RWPE2 (cell line): Measurements from ENCODE around the gene PPAT.

Experiments used
- ATAC-seq: fragments of 200-7000 bp; cut with Tn5 transposase; 3 replicates; pipeline ENCODE4 v1.9.1; 2021; ENCODE audit warnings: low read depth
- DNase-seq: peaks from one replicate; pipeline ENCODE4 v3.0.0-alpha.2; 2020; ENCODE audit warnings: low spot score
- H3K27ac ChIP-seq: fragments of 450-650 bp; 2 replicates; pipeline ENCODE4 v1.5.1; 2017; ENCODE audit warnings: mild to moderate bottlenecking; ENCODE audit not compliant: poor library complexity, severe bottlenecking
- H3K27me3 ChIP-seq: fragments of 250-450 bp; sonication (Bioruptor Pico); 2 replicates; pipeline ENCODE4 v1.5.1; 2021; ENCODE audit warnings: mild to moderate bottlenecking, moderate library complexity; ENCODE audit not compliant: insufficient read depth, poor library complexity, severe bottlenecking
- H3K36me3 ChIP-seq: fragments of 250-450 bp; sonication (Bioruptor Pico); 2 replicates; pipeline ENCODE4 v1.5.1; 2020; ENCODE audit warnings: low read depth, mild to moderate bottlenecking, moderate library complexity
- H3K4me1 ChIP-seq: fragments of 250-450 bp; sonication (Bioruptor Pico); 2 replicates; pipeline ENCODE4 v1.5.1; 2021; ENCODE audit warnings: mild to moderate bottlenecking, moderate library complexity; ENCODE audit not compliant: insufficient read depth, poor library complexity, severe bottlenecking
- H3K4me3 ChIP-seq: fragments of 250-450 bp; sonication (Bioruptor Pico); 2 replicates; pipeline ENCODE4 v1.5.1; 2021; ENCODE audit warnings: mild to moderate bottlenecking, moderate library complexity; ENCODE audit not compliant: severe bottlenecking
- H3K9me3 ChIP-seq: fragments of 250-450 bp; sonication (Bioruptor Pico); 2 replicates; pipeline ENCODE4 v1.5.1; 2021; ENCODE audit warnings: mild to moderate bottlenecking, moderate library complexity; ENCODE audit not compliant: severe bottlenecking
- CTCF ChIP-seq: fragments of 450-650 bp; IDR thresholded peaks from one replicate; pipeline ENCODE4 v1.5.1; 2017; ENCODE audit warnings: mild to moderate bottlenecking, moderate library complexity; ENCODE audit not compliant: poor library complexity, severe bottlenecking

Gene PPAT

DNA sequence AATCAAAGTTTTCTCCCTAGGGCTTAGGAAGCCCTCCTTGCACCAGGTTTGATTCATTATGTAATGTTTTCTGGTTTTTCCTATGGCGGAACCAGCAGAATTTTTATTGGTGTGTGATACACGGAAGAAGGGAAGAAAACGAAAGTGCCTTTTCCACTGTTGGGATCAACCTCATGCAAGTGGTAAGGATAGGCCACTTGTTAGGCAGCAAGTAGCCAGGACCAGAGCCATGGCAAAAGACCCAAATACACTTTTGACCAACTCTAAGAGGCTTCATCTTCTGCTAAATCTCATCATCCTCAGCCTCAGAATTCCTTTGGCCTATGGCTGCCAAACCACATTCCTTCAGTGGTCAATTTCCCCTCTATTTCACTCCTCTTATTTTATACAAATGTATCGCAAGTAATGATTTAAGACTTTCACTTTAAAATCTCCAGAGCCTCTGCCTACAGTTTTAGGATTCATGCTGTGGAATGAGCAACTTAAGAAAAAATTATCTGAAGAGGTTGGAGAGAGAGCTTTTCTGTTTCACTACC lies 21.2 kb downstream of the PPAT start:
- DNase-seq (no peak), ATAC-seq (no peak)
- Histone ChIP-seq H3K9me3 (no peaks in the 10 kb centered on the region), H3K36me3 (no peaks in the 10 kb centered on the region), H3K27ac (no peak overlapping the region), H3K4me3 (no peak overlapping the region), H3K27me3 (no peaks in the 10 kb centered on the region), H3K4me1 (peaks cover 14% of the 10 kb centered on the region)
- no peak for TF ChIP-seq CTCF

GRCh38 chr4:56410247-56411062 lies 25.0 kb downstream of the PPAT start:
- H3K27ac ChIP-seq: peak overlapping the region; percentile 58
- peak overlapping the region; percentile 12 for H3K4me3 ChIP-seq
- H3K27me3 ChIP-seq: no peaks in the 10 kb centered on the region
- no peak for DNase-seq
- no peak for TF ChIP-seq CTCF
- H3K36me3 ChIP-seq: peaks cover 23% of the 10 kb centered on the region
- ATAC-seq: peak; percentile 99
- H3K9me3 ChIP-seq: no peaks in the 10 kb centered on the region
- peaks cover 14% of the 10 kb centered on the region for H3K4me1 ChIP-seq

DNA sequence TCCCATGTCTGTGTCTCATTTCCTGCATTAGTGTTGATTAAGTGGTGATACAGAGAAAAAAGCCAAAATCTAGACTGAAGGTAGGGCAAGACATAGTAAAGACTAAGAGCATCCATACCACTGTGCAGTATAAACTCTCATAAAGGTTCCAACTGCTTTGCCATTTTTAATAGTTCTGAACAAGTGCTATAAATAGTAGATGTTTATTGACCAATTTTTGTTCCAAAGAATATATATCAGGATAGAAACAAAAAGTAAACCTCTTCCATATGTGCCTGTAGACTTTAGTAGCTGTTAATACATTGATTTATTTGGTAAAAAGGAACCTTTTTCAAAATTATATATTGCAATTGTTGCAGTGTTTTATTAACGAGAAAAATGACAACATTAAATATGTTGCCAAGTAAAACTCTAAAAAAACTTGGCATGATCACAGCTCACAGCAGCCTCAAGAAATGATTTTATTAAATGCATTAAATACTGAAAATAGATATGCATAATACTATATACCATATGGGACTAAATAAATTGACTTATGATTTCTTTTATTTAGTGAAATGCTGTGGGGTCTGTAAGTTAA lies 25.8 kb downstream of the PPAT start:
- H3K9me3 ChIP-seq: no peaks in the 10 kb centered on the region
- peaks cover 14% of the 10 kb centered on the region for H3K4me1 ChIP-seq
- H3K27me3 ChIP-seq: no peaks in the 10 kb centered on the region
- peak overlapping the region; percentile 58 for H3K27ac ChIP-seq
- peaks cover 32% of the 10 kb centered on the region for H3K36me3 ChIP-seq
- DNase-seq: no peak
- no peak for ATAC-seq
- H3K4me3 ChIP-seq: no peak overlapping the region
- TF ChIP-seq CTCF: no peak

DNA sequence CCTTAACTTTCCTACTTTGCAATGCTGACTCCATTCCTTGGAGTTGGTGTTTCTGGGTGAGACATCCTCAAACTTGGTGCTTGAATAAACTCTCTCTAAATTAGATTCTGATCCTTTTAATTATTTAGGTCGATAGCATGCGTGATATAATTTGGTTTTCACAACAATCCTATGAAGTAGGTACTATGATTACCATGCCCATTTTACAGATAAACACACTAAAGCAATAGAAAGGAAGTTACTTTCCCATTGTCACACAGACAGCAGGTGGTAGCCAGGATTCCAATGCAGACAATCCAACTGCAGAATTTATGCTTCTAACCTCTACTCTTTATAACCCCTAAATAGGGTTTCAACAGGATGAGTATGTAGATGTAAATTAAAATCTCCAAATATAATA lies 26.4 kb downstream of the PPAT start:
- Histone ChIP-seq H3K4me3 (no peak overlapping the region), H3K27ac (peak overlapping the region; percentile 58)
- no peak for TF ChIP-seq CTCF

More for the DNA sequence above, 26.4 kb downstream of the PPAT start:
- Histone ChIP-seq H3K36me3 (peaks cover 38% of the 10 kb centered on the region), H3K9me3 (no peaks in the 10 kb centered on the region), H3K4me1 (peaks cover 14% of the 10 kb centered on the region), H3K27me3 (no peaks in the 10 kb centered on the region)
- ATAC-seq: no peak
- DNase-seq: no peak
